IPS DF 4.7 (cell line): ENCODE results near the gene EIF2D.

Experiments
- DNase-seq: peaks from one replicate; pipeline ENCODE4 v3.0.0-alpha.2; 2013; ENCODE audit warnings: low spot score; ENCODE audit errors: extremely low read depth

The EIF2D gene

DNA sequence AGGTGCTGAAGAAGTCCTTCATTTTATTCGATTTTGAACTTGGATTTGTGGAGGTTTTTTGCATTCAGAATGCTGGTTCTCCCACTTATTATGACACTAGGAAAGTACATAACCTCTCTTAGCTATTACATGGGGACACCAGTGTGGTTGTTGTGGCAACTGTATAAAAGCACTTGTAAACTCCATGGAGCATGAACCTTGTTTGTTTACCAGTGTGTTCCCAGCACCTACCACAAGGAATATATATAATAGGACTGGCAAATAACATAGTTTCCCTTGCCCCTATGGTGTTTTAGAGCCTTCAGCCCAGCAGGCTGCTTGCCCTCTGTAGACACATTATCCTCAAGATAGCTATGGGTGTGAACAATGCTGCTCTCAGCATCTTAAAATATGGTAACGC is 61.8 kb downstream of the EIF2D start:
- no peak for DNase-seq

DNA sequence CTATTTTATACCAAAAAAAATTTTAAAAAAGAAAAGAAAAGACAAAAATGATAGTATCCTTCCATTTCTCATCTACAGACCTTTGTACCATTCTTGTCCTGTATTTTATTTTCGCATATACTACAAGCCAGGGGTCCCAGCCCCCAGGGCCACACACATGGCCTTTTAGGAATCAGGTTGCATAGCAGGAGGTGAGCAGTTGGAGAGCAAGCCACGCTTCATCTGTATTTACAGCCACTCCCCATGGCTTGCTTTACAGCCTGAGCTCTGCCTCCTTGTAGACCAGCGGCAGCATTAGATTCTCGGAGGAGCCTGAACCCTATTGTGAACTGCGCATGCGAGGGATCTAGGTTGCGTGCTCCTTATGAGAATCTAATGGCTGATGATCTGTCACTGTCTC is 65.2 kb downstream of the EIF2D start:
- no peak for DNase-seq

DNA sequence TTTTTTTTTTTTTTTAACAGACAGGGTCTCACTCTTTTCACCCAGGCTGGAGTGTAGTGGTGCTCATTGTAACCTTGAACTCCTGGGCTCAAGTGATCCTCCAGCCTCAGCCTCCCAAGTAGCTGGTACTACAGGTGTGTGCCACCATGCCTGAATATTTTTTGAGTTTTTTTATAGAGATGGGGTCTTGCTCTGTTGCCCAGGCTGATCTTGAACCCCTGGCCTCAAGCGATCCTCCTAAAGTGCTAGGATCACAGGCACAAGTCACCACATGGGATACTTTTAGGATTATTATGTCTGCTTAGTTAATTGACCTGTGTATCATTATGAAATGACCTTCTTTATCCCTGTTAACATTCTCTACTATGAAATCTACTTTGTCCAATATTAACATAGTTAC is 66.9 kb downstream of the EIF2D start:
- no peak for DNase-seq

DNA sequence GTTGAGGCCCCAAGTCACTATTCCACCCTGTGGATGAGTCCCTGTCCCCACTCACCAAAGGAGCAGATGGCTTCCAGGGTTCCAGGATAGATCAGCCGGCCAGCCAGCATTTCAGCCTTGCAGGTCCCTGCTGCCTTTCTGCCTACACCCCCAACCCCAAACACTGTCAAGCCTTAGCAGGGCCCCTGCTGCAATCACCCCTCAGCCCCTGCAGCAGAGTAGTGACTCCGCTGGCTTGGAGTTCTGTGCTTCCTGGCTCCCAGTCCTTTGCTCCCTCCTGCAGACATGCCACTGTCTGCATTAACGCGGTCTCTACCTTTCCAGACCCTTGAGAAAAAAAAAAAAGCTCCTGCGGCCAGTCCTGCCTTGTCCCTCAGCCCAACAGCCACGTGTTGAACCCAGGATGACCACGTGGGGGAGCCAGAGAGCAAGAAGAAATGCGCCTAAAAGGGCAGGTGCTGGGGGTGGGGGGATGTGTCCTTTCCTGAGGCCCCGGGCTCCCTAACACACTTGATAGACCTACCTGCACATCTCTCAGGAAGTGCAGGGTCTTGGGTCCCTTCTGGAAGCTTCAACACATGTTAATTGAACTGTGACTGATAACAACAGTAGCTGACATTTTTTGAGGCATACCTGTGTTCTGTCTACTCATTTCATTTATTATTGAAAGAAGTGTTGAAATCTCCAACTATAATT is 67.6 kb downstream of the EIF2D start:
- DNase-seq, result peak; percentile 38
